Measurements from ENCODE around the gene HMG20A. TPM values are rescaled to one million over a fixed set of nuclear protein-coding genes. Genes with fewer than 3 reads are reported as not detected.

HMG20A gene
- total RNA-seq, 1 experiment from 2014 or later, result 60.2 TPM

GRCh38 chr15:77406846-77407245, 13.8 kb upstream of the HMG20A start:
- no peaks in the 10 kb centered on the region; the same call in 1 of the 2 replicates for H3K4me1 ChIP-seq (ENCODE audit: insufficient read depth, low read length)
- H2AFZ ChIP-seq (ENCODE audit: low read length), result no peak overlapping the region
- H3K14ac ChIP-seq (ENCODE audit: insufficient read depth, low read length), result no peak overlapping the region
- TF ChIP-seq, protein P1, sequence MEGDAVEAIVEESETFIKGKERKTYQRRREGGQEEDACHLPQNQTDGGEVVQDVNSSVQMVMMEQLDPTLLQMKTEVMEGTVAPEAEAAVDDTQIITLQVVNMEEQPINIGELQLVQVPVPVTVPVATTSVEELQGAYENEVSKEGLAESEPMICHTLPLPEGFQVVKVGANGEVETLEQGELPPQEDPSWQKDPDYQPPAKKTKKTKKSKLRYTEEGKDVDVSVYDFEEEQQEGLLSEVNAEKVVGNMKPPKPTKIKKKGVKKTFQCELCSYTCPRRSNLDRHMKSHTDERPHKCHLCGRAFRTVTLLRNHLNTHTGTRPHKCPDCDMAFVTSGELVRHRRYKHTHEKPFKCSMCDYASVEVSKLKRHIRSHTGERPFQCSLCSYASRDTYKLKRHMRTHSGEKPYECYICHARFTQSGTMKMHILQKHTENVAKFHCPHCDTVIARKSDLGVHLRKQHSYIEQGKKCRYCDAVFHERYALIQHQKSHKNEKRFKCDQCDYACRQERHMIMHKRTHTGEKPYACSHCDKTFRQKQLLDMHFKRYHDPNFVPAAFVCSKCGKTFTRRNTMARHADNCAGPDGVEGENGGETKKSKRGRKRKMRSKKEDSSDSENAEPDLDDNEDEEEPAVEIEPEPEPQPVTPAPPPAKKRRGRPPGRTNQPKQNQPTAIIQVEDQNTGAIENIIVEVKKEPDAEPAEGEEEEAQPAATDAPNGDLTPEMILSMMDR (conservative IDR thresholded peaks at IDR 0.05), result no peak
- peaks cover 22 to 36% of the 10 kb centered on the region in 2 experiments for H3K4me1 Mint-ChIP-seq
- H3K36me3 Mint-ChIP-seq (ENCODE audit: insufficient read depth in 1 of 3, low read depth in 3 of 3), result peaks cover 7 to 14% (median 12%) of the 10 kb centered on the region in 3 experiments; a peak in 6 of 7 replicates
- peaks cover 3% of the 10 kb centered on the region; the same call in 1 of the 2 replicates for H3K79me2 ChIP-seq (ENCODE audit: insufficient read depth, low read length)
- H3K27ac ChIP-seq (ENCODE audit: insufficient read length, low read depth, low read length), result no peak overlapping the region
- H3K4ac ChIP-seq (ENCODE audit: low read depth, low read length), result no peak overlapping the region
- no peak overlapping the region for H2BK12ac ChIP-seq (ENCODE audit: insufficient read length, low read depth, low read length)
- no CpG with 5 or more reads among the region's 4 CpGs for WGBS (ENCODE audit: extremely low coverage, insufficient read length, low lambda C conversion rate)
- H3K56ac ChIP-seq (ENCODE audit: insufficient read length, low read depth, low read length), result no peak overlapping the region
- DNase-seq, result no peak
- no peak overlapping the region for H2BK15ac ChIP-seq (ENCODE audit: low read depth, low read length)
- H3K27me3 Mint-ChIP-seq (ENCODE audit: low read depth), result no peaks in the 10 kb centered on the region
- H4K91ac ChIP-seq (ENCODE audit: insufficient read length, low read depth, low read length), result no peak overlapping the region
- no peak overlapping the region for H3K23ac ChIP-seq (ENCODE audit: insufficient read length, low read depth, low read length)
- peak overlapping the region in 1 of 3 experiments; percentile 38; a peak in 1 of 7 replicates for H3K27ac Mint-ChIP-seq
- H2AK5ac ChIP-seq (ENCODE audit: insufficient read length, low read length), result no peak overlapping the region
- no peaks in the 10 kb centered on the region for H3K9me3 ChIP-seq (ENCODE audit: control insufficient read depth, low read depth, low read length)
- H3K27me3 ChIP-seq (ENCODE audit: insufficient read depth, low read length), result no peaks in the 10 kb centered on the region
- no peak overlapping the region for H2BK5ac ChIP-seq (ENCODE audit: insufficient read length, low read length)
- H3K79me1 ChIP-seq (ENCODE audit: insufficient read depth, low read depth, low read length, poor library complexity, severe bottlenecking), result no peaks in the 10 kb centered on the region
- no peak overlapping the region for H4K5ac ChIP-seq (ENCODE audit: insufficient read length, low read depth, low read length)
- H3K9me3 Mint-ChIP-seq, result peaks cover 10% of the 10 kb centered on the region in 2 experiments
- no peak overlapping the region for H3K4me2 ChIP-seq (ENCODE audit: insufficient read depth, insufficient read length, low read length)
- H4K8ac ChIP-seq (replicated peaks; ENCODE audit: insufficient read length, low read depth, low read length), result no peak overlapping the region
- no peak overlapping the region for H2BK20ac ChIP-seq (ENCODE audit: low read depth, low read length, poor library complexity, severe bottlenecking)
- no peak overlapping the region for H2BK120ac ChIP-seq (ENCODE audit: low read depth, low read length, poor library complexity, severe bottlenecking)
- H4K20me1 ChIP-seq (ENCODE audit: control insufficient read depth, insufficient read depth, insufficient read length), result no peaks in the 10 kb centered on the region
- H3K23me2 ChIP-seq (ENCODE audit: insufficient read length, low read depth, low read length, poor library complexity, severe bottlenecking), result no peaks in the 10 kb centered on the region
- no peak overlapping the region for H3T11ph ChIP-seq (ENCODE audit: low read length)
- no peak overlapping the region for H3K18ac ChIP-seq (ENCODE audit: insufficient read length, low read depth, low read length)
- H3K9ac ChIP-seq (ENCODE audit: extremely low read depth, insufficient read length, low read length), result no peak overlapping the region
- no peak overlapping the region for H3K4me3 Mint-ChIP-seq

Data from H9 (cell line).